MM.1S (cell line): ENCODE results near the gene FBXO17.
A peak's percentile ranks its signal among the peaks of the same experiment; 100 is the strongest.

Source experiments
- DNase-seq: peaks from one replicate; pipeline ENCODE4 v3.0.0-alpha.2; 2015
- H2AFZ ChIP-seq: fragments of 300-600 bp; sonication (generic); 2 replicates; pipeline ENCODE4 v1.6.0; 2016; ENCODE audit warnings: antibody characterized with exemption, low read length
- H3F3A ChIP-seq: fragments of 300-600 bp; sonication (generic); 2 replicates; pipeline ENCODE4 v1.6.1; 2016; ENCODE audit warnings: mild to moderate bottlenecking, antibody characterized with exemption, low read length, moderate library complexity, mixed read lengths; ENCODE audit not compliant: insufficient read depth
- H3K27ac ChIP-seq: fragments of 300-600 bp; sonication (generic); 2 replicates; pipeline ENCODE4 v1.5.1; 2016; ENCODE audit warnings: mild to moderate bottlenecking, low read length
- H3K27me3 ChIP-seq: fragments of 300-600 bp; sonication (generic); replicated peaks from 2 replicates; pipeline ENCODE4 v1.6.0; 2016; ENCODE audit warnings: low read length; ENCODE audit not compliant: insufficient read depth
- H3K36me3 ChIP-seq: fragments of 300-600 bp; sonication (generic); replicated peaks from 2 replicates; pipeline ENCODE4 v1.6.1; 2016; ENCODE audit warnings: mild to moderate bottlenecking, low read length, mixed read lengths; ENCODE audit not compliant: insufficient read depth
- H3K4me1 ChIP-seq: fragments of 300-600 bp; sonication (generic); 2 replicates; pipeline ENCODE4 v1.6.1; 2016; ENCODE audit warnings: low read length, mixed read lengths
- H3K4me2 ChIP-seq: fragments of 300-600 bp; sonication (generic); 2 replicates; pipeline ENCODE4 v1.6.0; 2016; ENCODE audit warnings: low read depth, low read length
- H3K4me3 ChIP-seq: fragments of 300-600 bp; sonication (generic); 2 replicates; pipeline ENCODE4 v1.5.1; 2016; ENCODE audit warnings: low read length, mixed read lengths
- H3K79me2 ChIP-seq: fragments of 300-600 bp; sonication (generic); 2 replicates; pipeline ENCODE4 v1.6.1; 2016; ENCODE audit warnings: mixed run types, low read length, mixed read lengths
- H3K9ac ChIP-seq: fragments of 300-600 bp; sonication (generic); 2 replicates; pipeline ENCODE4 v1.6.1; 2016; ENCODE audit warnings: low read length, mixed read lengths
- H3K9me2 ChIP-seq: fragments of 300-600 bp; sonication (generic); replicated peaks from 2 replicates; pipeline ENCODE4 v1.6.1; 2016; ENCODE audit warnings: mild to moderate bottlenecking, low read length, mixed read lengths; ENCODE audit not compliant: insufficient read depth
- H3K9me3 ChIP-seq: fragments of 300-600 bp; sonication (generic); replicated peaks from 2 replicates; pipeline ENCODE4 v1.6.1; 2016; ENCODE audit warnings: mild to moderate bottlenecking, low read length, mixed read lengths; ENCODE audit not compliant: insufficient read depth
- H4K20me1 ChIP-seq: fragments of 300-600 bp; sonication (generic); 2 replicates; pipeline ENCODE4 v1.6.1; 2016; ENCODE audit warnings: mild to moderate bottlenecking, low read length, moderate library complexity, mixed read lengths; ENCODE audit not compliant: insufficient read depth
- CTCF ChIP-seq: fragments of 300-600 bp; sonication (generic); IDR thresholded peaks from 2 replicates; pipeline ENCODE4 v1.5.1; 2016; ENCODE audit warnings: antibody characterized with exemption, low read length, mixed read lengths
- EZH2 ChIP-seq: fragments of 300-600 bp; sonication (generic); optimal IDR thresholded peaks from 2 replicates; pipeline ENCODE3; 2017; ENCODE audit warnings: low read depth, mild to moderate bottlenecking, antibody characterized with exemption, low read length, mixed read lengths
- EZH2phosphoT487 ChIP-seq: fragments of 300-600 bp; sonication (generic); IDR thresholded peaks from 2 replicates; pipeline ENCODE4 v1.6.1; 2018; ENCODE audit warnings: antibody characterized with exemption, low read length

The FBXO17 gene

GRCh38 chr19:39009001-39009400, 33.5 kb upstream of the FBXO17 start:
- Histone ChIP-seq H3K4me3 (no peak overlapping the region), H3K79me2 (no peaks in the 10 kb centered on the region), H3K9me3 (no peaks in the 10 kb centered on the region), H3K4me1 (peaks cover 17% of the 10 kb centered on the region), H3K9ac (no peak overlapping the region), H3K27ac (no peak overlapping the region), H3K27me3 (peaks cover 52% of the 10 kb centered on the region), H4K20me1 (no peaks in the 10 kb centered on the region), H3K36me3 (no peaks in the 10 kb centered on the region), H3K9me2 (no peaks in the 10 kb centered on the region), H3F3A (peaks cover 12% of the 10 kb centered on the region; the same call in 1 of the 2 replicates), H3K4me2 (no peak overlapping the region), H2AFZ (no peak overlapping the region)
- TF ChIP-seq EZH2 (no peak), EZH2phosphoT487 (no peak)
- no peak for DNase-seq

GRCh38 chr19:39008137-39008536, 32.6 kb upstream of the FBXO17 start:
- Histone ChIP-seq H3K36me3 (no peaks in the 10 kb centered on the region), H3K9ac (no peak overlapping the region), H3K27me3 (peaks cover 52% of the 10 kb centered on the region), H3K4me3 (no peak overlapping the region), H3K9me2 (no peaks in the 10 kb centered on the region), H2AFZ (no peak overlapping the region), H3K9me3 (no peaks in the 10 kb centered on the region), H3K4me1 (peaks cover 17% of the 10 kb centered on the region), H3K79me2 (no peaks in the 10 kb centered on the region), H4K20me1 (no peaks in the 10 kb centered on the region), H3K4me2 (no peak overlapping the region), H3F3A (peaks cover 10% of the 10 kb centered on the region; the same call in 1 of the 2 replicates), H3K27ac (no peak overlapping the region)
- no peak for DNase-seq
- no peak for TF ChIP-seq CTCF
- TF ChIP-seq EZH2phosphoT487 = no peak
- no peak for TF ChIP-seq EZH2

GRCh38 chr19:39007096-39007495, 31.6 kb upstream of the FBXO17 start:
- TF ChIP-seq EZH2phosphoT487 (no peak), CTCF (no peak), EZH2 (no peak)
- no peaks in the 10 kb centered on the region for H4K20me1 ChIP-seq
- H3K27ac ChIP-seq = peak overlapping the region; percentile 71; the same call in 1 of the 2 replicates
- H3K9me3 ChIP-seq = no peaks in the 10 kb centered on the region
- H3K79me2 ChIP-seq = no peaks in the 10 kb centered on the region
- no peak for DNase-seq
- no peak overlapping the region for H2AFZ ChIP-seq
- peaks cover 46% of the 10 kb centered on the region for H3K27me3 ChIP-seq
- H3F3A ChIP-seq = peaks cover 10% of the 10 kb centered on the region; the same call in 1 of the 2 replicates
- peaks cover 17% of the 10 kb centered on the region for H3K4me1 ChIP-seq
- H3K9ac ChIP-seq = no peak overlapping the region
- no peak overlapping the region for H3K4me3 ChIP-seq
- H3K9me2 ChIP-seq = no peaks in the 10 kb centered on the region
- peak overlapping the region; percentile 22; the same call in 1 of the 2 replicates for H3K4me2 ChIP-seq
- no peaks in the 10 kb centered on the region for H3K36me3 ChIP-seq

- Histone ChIP-seq H3F3A (peaks cover 10% of the 10 kb centered on the region; the same call in 1 of the 2 replicates), H3K36me3 (no peaks in the 10 kb centered on the region), H3K4me1 (peaks cover 17% of the 10 kb centered on the region), H3K27ac (no peak overlapping the region), H3K4me3 (no peak overlapping the region), H3K4me2 (no peak overlapping the region), H3K27me3 (peaks cover 22% of the 10 kb centered on the region), H4K20me1 (no peaks in the 10 kb centered on the region), H2AFZ (no peak overlapping the region), H3K9ac (no peak overlapping the region), H3K9me2 (no peaks in the 10 kb centered on the region), H3K9me3 (no peaks in the 10 kb centered on the region), H3K79me2 (no peaks in the 10 kb centered on the region)
- no peak for TF ChIP-seq EZH2
- no peak for TF ChIP-seq EZH2phosphoT487
- no peak for TF ChIP-seq CTCF
- no peak for DNase-seq
Measured at GRCh38 chr19:39004403-39004802, 28.9 kb upstream of the FBXO17 start.
